B cell (primary cell): ENCODE results near the gene PSKH1. TPM values are rescaled to one million over a fixed set of nuclear protein-coding genes. Genes with fewer than 3 reads are reported as not detected.

Source experiments
- ATAC-seq: fragments of 200-7000 bp; cut with Tn5 transposase; one replicate; pipeline ENCODE4 v1.10.0; 2021; ENCODE audit warnings: low read depth, mild to moderate bottlenecking, moderate number of reproducible peaks, moderate library complexity
- CTCF ChIA-PET: fragments of 350-600 bp; sonication (Branson Sonifier 250); formaldehyde crosslinking; loops from one replicate; lab custom pipeline; 2021; ENCODE audit warnings: antibody characterized with exemption, inconsistent platforms; lab: Charles Lee
- POLR2A ChIA-PET: fragments of 350-600 bp; sonication (Branson Sonifier 250); formaldehyde crosslinking; loops from one replicate; lab custom pipeline; 2021; ENCODE audit warnings: antibody characterized with exemption; lab: Charles Lee
- DNase-seq: peaks from one replicate; pipeline ENCODE4 v3.0.0; 2013
- H2AFZ ChIP-seq: 2 replicates; pipeline ENCODE4 v1.6.1; 2012; ENCODE audit warnings: mild to moderate bottlenecking, low read depth, low read length; ENCODE audit not compliant: insufficient read depth, poor library complexity, severe bottlenecking
- H3K27ac ChIP-seq, 2 donors: 1 replicate in 1 of 2; 2 replicates in 1 of 2; pipeline ENCODE4 v1.5.1; 2012 to 2013; ENCODE audit warnings: low read length in 2 of 2, mild to moderate bottlenecking in 2 of 2, moderate library complexity in 1 of 2
- H3K27me3 ChIP-seq, 4 experiments: fragments of 200-600 bp in 1 of 4; sonication (generic) in 1 of 4; replicated peaks in 1 of 4; 1 replicate in 2 of 4; 2 replicates in 2 of 4; pipeline versions ENCODE4 v1.6.1 to v1.7.0; 2013 to 2016; ENCODE audit warnings: low read length in 3 of 4, mild to moderate bottlenecking in 2 of 4, mixed read lengths in 1 of 4, moderate library complexity in 1 of 4; ENCODE audit not compliant: insufficient read depth in 4 of 4, control insufficient read depth in 3 of 4; ENCODE audit errors: control extremely low read depth in 1 of 4
- H3K36me3 ChIP-seq, 2 experiments: replicated peaks in 1 of 2; 1 replicate in 1 of 2; 2 replicates in 1 of 2; pipeline versions ENCODE4 v1.6.1 to v1.7.1; 2013; ENCODE audit warnings: low read length in 1 of 2; ENCODE audit not compliant: insufficient read depth in 2 of 2, control insufficient read depth in 1 of 2; ENCODE audit errors: control extremely low read depth in 1 of 2, extremely low read depth in 1 of 2
- H3K4me1 ChIP-seq, 2 donors: fragments of 200-600 bp in 1 of 2; sonication (generic) in 1 of 2; 1 replicate in 1 of 2; 2 replicates in 1 of 2; pipeline versions ENCODE4 v1.5.1 to v1.6.1; 2013 to 2017; ENCODE audit warnings: low read length in 2 of 2; ENCODE audit not compliant: control insufficient read depth in 2 of 2, insufficient read depth in 2 of 2
- H3K4me2 ChIP-seq: replicated peaks from 2 replicates; pipeline ENCODE3; 2012; ENCODE audit warnings: mild to moderate bottlenecking, low read depth, low read length; ENCODE audit not compliant: poor library complexity, severe bottlenecking
- H3K4me3 ChIP-seq, 5 experiments: fragments of 200-600 bp in 1 of 5; sonication (generic) in 1 of 5; 1 replicate in 3 of 5; 2 replicates in 2 of 5; pipeline versions ENCODE4 v1.5.1 to v1.7.0; 2011 to 2016; ENCODE audit warnings: low read length in 4 of 5, mild to moderate bottlenecking in 4 of 5, low read depth in 2 of 5, control low read depth in 1 of 5, moderate library complexity in 1 of 5; ENCODE audit not compliant: insufficient read depth in 1 of 5; ENCODE audit errors: control extremely low read depth in 1 of 5, extremely low read depth in 1 of 5
- H3K79me2 ChIP-seq: fragments of 200-600 bp; sonication (generic); one replicate; pipeline ENCODE4 v1.6.0; 2016; ENCODE audit warnings: low read length; ENCODE audit not compliant: control insufficient read depth, insufficient read depth
- H3K9ac ChIP-seq: fragments of 200-600 bp; sonication (generic); 2 replicates; pipeline ENCODE4 v1.6.1; 2017; ENCODE audit warnings: mild to moderate bottlenecking, low read length, moderate library complexity
- H3K9me3 ChIP-seq, 3 donors: one replicate each; pipeline versions ENCODE4 v1.6.1 to v1.7.1; 2013; ENCODE audit warnings: low read length in 2 of 3; ENCODE audit not compliant: control insufficient read depth in 2 of 3, insufficient read depth in 1 of 3; ENCODE audit errors: control extremely low read depth in 1 of 3
- H4K20me1 ChIP-seq: 2 replicates; pipeline ENCODE4 v1.6.0; 2012; ENCODE audit warnings: mild to moderate bottlenecking, low read length; ENCODE audit not compliant: insufficient read depth, control insufficient read depth, poor library complexity, severe bottlenecking
- H3K27ac Mint-ChIP-seq: one replicate; pipeline ENCODE4 v1.8.0; 2021; ENCODE audit warnings: mixed read lengths
- H3K27me3 Mint-ChIP-seq: one replicate; pipeline ENCODE4 v1.8.0; 2021; ENCODE audit warnings: mixed read lengths
- H3K4me1 Mint-ChIP-seq: one replicate; pipeline ENCODE4 v1.8.0; 2021; ENCODE audit warnings: mixed read lengths
- H3K4me3 Mint-ChIP-seq: one replicate; pipeline ENCODE4 v1.8.0; 2021; ENCODE audit warnings: mixed read lengths
- H3K9me3 Mint-ChIP-seq: one replicate; pipeline ENCODE4 v1.8.0; 2022; ENCODE audit warnings: mixed read lengths; ENCODE audit not compliant: insufficient read depth
- CTCF ChIP-seq: fragments of 200-600 bp; IDR thresholded peaks from one replicate; pipeline ENCODE4 v1.8.0; 2022; ENCODE audit warnings: antibody characterized with exemption, mild to moderate bottlenecking
- EZH2 ChIP-seq: IDR thresholded peaks from 2 replicates; pipeline ENCODE4 v1.6.1; 2012; ENCODE audit warnings: borderline replicate concordance, low read depth, mild to moderate bottlenecking, moderate library complexity, low read length; ENCODE audit not compliant: insufficient read depth, poor library complexity, severe bottlenecking
- WGBS: methylation state at CpG from one replicate; pipeline ENCODE4 v1.1.5; 2013; ENCODE audit warnings: missing lambda C conversion rate; ENCODE audit not compliant: insufficient coverage; 5-methylcytosine and 5-hydroxymethylcytosine counted together
- intact Hi-C: fragments of 100-400 bp; cut with micrococcal nuclease; formaldehyde crosslinking; loops from one replicate; pipeline ENCODE4 v1.10.0; 2022
- polyA plus RNA-seq: library from polyadenylated mRNA; depleted of rRNA; stranded (reverse); fragments of >200 nt; gene quantifications from 2 replicates; pipeline ENCODE4 v1.2.3, GENCODE V29; 2012
- total RNA-seq, 2 donors: library from RNA; stranded (reverse); fragments of 120-200 nt in 1 of 2; gene quantifications; 1 replicate in 1 of 2; 2 replicates in 1 of 2; pipeline versions ENCODE4 v1.2.3 to v1.2.4, GENCODE V29; 2013 to 2022

The PSKH1 gene
- total and polyA plus RNA-seq, 2 donors (not counting 1 experiment from before 2014, with no cell fraction given), result 20.1 to 29.1 TPM

- TF ChIP-seq CTCF, result no peak
- no peak for TF ChIP-seq EZH2
- Histone ChIP-seq H3K4me3 (no peak overlapping the region), H3K27ac (no peak overlapping the region), H3K4me1 (peaks cover 0 to 4% of the 10 kb centered on the region in 2 donors), H3K36me3 (peaks cover 1 to 35% of the 10 kb centered on the region in 2 experiments), H3K79me2 (peaks cover 81% of the 10 kb centered on the region), H3K4me2 (no peak overlapping the region), H3K27me3 (no peaks in the 10 kb centered on the region), H4K20me1 (peaks cover 26% of the 10 kb centered on the region), H3K9ac (no peak overlapping the region), H2AFZ (no peak overlapping the region), H3K9me3 (no peaks in the 10 kb centered on the region)
- Mint-ChIP-seq H3K4me1 (peaks cover 2% of the 10 kb centered on the region), H3K4me3 (no peak overlapping the region), H3K27ac (no peak overlapping the region), H3K9me3 (no peaks in the 10 kb centered on the region), H3K27me3 (no peaks in the 10 kb centered on the region)
- WGBS, result 98% methylated on average over 10 of the region's 11 CpGs
- POLR2A ChIA-PET, result no interaction called here
- CTCF ChIA-PET, result no interaction called here
- intact Hi-C loops, result no loop called here
- DNase-seq, result no peak
- ATAC-seq, result no peak
Measured at GRCh38 chr16:67907397-67908180, 14.5 kb downstream of the PSKH1 start.

GRCh38 chr16:67909056-67909742, 16.1 kb downstream of the PSKH1 start:
- no peak for ATAC-seq
- POLR2A ChIA-PET, result no interaction called here

More at GRCh38 chr16:67909056-67909742, 16.1 kb downstream of the PSKH1 start:
- Histone ChIP-seq H3K4me2 (no peak overlapping the region), H3K27me3 (no peaks in the 10 kb centered on the region), H3K9ac (no peak overlapping the region), H3K4me3 (no peak overlapping the region), H3K4me1 (peaks cover 0 to 4% of the 10 kb centered on the region in 2 donors), H3K36me3 (peaks cover 0 to 31% of the 10 kb centered on the region in 2 experiments), H4K20me1 (peaks cover 19% of the 10 kb centered on the region), H3K79me2 (peaks cover 83% of the 10 kb centered on the region), H3K27ac (no peak overlapping the region), H3K9me3 (no peaks in the 10 kb centered on the region), H2AFZ (no peak overlapping the region)
- H3K4me1 Mint-ChIP-seq, result peaks cover 2% of the 10 kb centered on the region
- WGBS, result 99% methylated on average over 36 of the region's 36 CpGs
- no peak overlapping the region for H3K27ac Mint-ChIP-seq
- TF ChIP-seq CTCF, result no peak
- TF ChIP-seq EZH2, result no peak
- DNase-seq, result no peak
- CTCF ChIA-PET, result interaction anchor here (1.2 kb wide), 1 partner anchor 224 kb away, joined by 3 read pairs; no protein-coding TSS in a partner anchor
- H3K27me3 Mint-ChIP-seq, result no peaks in the 10 kb centered on the region
- no peaks in the 10 kb centered on the region for H3K9me3 Mint-ChIP-seq
- no peak overlapping the region for H3K4me3 Mint-ChIP-seq
- intact Hi-C loops, result no loop called here
